OCI-LY1 (cell line): ENCODE results near the gene KRTAP2-1.

Source experiments
- CTCF ChIP-seq: fragments of 200-600 bp; sonication (generic), shearing (Covaris generic); IDR thresholded peaks from 2 replicates; pipeline ENCODE4 v1.5.1; 2017; ENCODE audit warnings: mild to moderate bottlenecking, antibody characterized with exemption, low read length, moderate library complexity, mixed read lengths
- EZH2 ChIP-seq: fragments of 200-600 bp; sonication (generic), shearing (Covaris generic); IDR thresholded peaks from 2 replicates; pipeline ENCODE4 v1.8.0; 2017; ENCODE audit warnings: borderline replicate concordance, mixed run types, mild to moderate bottlenecking, antibody characterized with exemption, low read length, moderate library complexity, mixed read lengths

DNA sequence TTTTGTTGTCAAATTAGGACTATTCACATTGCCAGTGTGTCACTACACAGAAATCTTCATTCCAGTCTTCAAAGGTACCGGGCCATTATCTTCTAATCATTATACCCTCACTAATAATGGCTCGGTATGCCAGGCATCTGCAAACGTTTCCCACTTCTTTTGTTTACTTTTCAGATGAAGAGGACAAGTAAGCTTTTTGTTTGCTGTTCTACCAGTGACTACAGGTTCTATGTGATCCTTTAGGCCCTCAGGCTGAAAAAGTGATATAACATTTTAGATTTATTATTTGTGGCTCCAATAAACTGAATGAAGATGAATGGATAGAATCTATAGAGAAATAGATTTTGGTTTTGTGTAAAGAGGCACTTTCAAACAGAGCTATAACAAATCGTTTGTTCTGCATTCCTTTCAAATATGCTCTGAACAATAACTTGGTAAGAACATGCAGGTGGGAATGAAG, 37.8 kb downstream of the KRTAP2-1 start:
- TF ChIP-seq CTCF: no peak
- no peak for TF ChIP-seq EZH2
